IMR-90 (cell line): Measurements from ENCODE around the gene SYT11. TPM values are rescaled to one million over a fixed set of nuclear protein-coding genes. Genes with fewer than 3 reads are reported as not detected.

ENCODE experiments used
- ATAC-seq: fragments of 200-7000 bp; cut with Tn5 transposase; 2 replicates; pipeline ENCODE4 v1.9.1; 2020; ENCODE audit warnings: low read depth, mild to moderate bottlenecking, moderate library complexity
- BruUV-seq: library from RNA; stranded (reverse); fragments of 400-500 nt; replicated peaks from 2 replicates; lab custom pipeline; 2021; lab: Mats Ljungman, UMichigan
- CTCF ChIA-PET: fragments of 300-600 bp; formaldehyde crosslinking; extraction: SDS; loops from one replicate; lab custom pipeline; 2021; ENCODE audit warnings: antibody characterized with exemption; lab: Yijun Ruan, JAX
- POLR2A ChIA-PET: fragments of 300-600 bp; sonication (Branson Sonifier 250); formaldehyde crosslinking; loops from one replicate; lab custom pipeline; 2022; ENCODE audit warnings: antibody characterized with exemption; ENCODE audit not compliant: unreplicated experiment; lab: Charles Lee
- DNase-seq: peaks from one replicate; pipeline ENCODE4 v3.0.0; 2013
- H2AFZ ChIP-seq: replicated peaks from 2 replicates; pipeline ENCODE3; 2013; ENCODE audit warnings: low read length, mild to moderate bottlenecking; ENCODE audit not compliant: poor library complexity
- H2AK5ac ChIP-seq: 2 replicates; pipeline ENCODE4 v1.6.1; 2013; ENCODE audit warnings: low read depth, low read length, inconsistent platforms
- H2AK9ac ChIP-seq: replicated peaks from 2 replicates; pipeline ENCODE3; 2013; ENCODE audit warnings: mild to moderate bottlenecking, low read depth, low read length, moderate library complexity; ENCODE audit not compliant: poor library complexity
- H2BK120ac ChIP-seq: 2 replicates; pipeline ENCODE4 v1.6.1; 2013; ENCODE audit warnings: low read depth, low read length, inconsistent platforms
- H2BK15ac ChIP-seq: 3 replicates; pipeline ENCODE4 v1.6.1; 2013; ENCODE audit warnings: low read depth, low read length, inconsistent platforms
- H2BK20ac ChIP-seq: 2 replicates; pipeline ENCODE4 v1.6.1; 2013; ENCODE audit warnings: low read depth, mild to moderate bottlenecking, inconsistent platforms, low read length, moderate library complexity
- H2BK5ac ChIP-seq: 2 replicates; pipeline ENCODE4 v1.6.1; 2013; ENCODE audit warnings: mild to moderate bottlenecking, low read depth, low read length, inconsistent platforms; ENCODE audit not compliant: poor library complexity, severe bottlenecking
- H3K14ac ChIP-seq: replicated peaks from 2 replicates; pipeline ENCODE4 v1.6.1; 2013; ENCODE audit warnings: low read depth, low read length, inconsistent platforms
- H3K18ac ChIP-seq: 2 replicates; pipeline ENCODE4 v1.6.1; 2013; ENCODE audit warnings: low read depth, low read length, control low read depth
- H3K23ac ChIP-seq: 2 replicates; pipeline ENCODE4 v1.6.1; 2013; ENCODE audit warnings: low read depth, low read length, inconsistent platforms
- H3K27ac ChIP-seq: 2 replicates; pipeline ENCODE4 v1.5.1; 2013; ENCODE audit warnings: mild to moderate bottlenecking, control low read depth, low read length; ENCODE audit not compliant: insufficient read depth
- H3K27me3 ChIP-seq: 2 replicates; pipeline ENCODE4 v1.6.1; 2013; ENCODE audit warnings: low read length; ENCODE audit not compliant: control insufficient read depth, insufficient read depth
- H3K36me3 ChIP-seq: 2 replicates; pipeline ENCODE4 v1.6.1; 2013; ENCODE audit warnings: low read length, mixed read lengths; ENCODE audit not compliant: control insufficient read depth, insufficient read depth
- H3K4ac ChIP-seq: 2 replicates; pipeline ENCODE4 v1.6.1; 2013; ENCODE audit warnings: low read depth, low read length, inconsistent platforms
- H3K4me1 ChIP-seq: 2 replicates; pipeline ENCODE4 v1.6.1; 2013; ENCODE audit warnings: low read length, mixed read lengths; ENCODE audit not compliant: control insufficient read depth, insufficient read depth
- H3K4me2 ChIP-seq: 2 replicates; pipeline ENCODE4 v1.6.1; 2013; ENCODE audit warnings: low read depth, mild to moderate bottlenecking, control low read depth, low read length, moderate library complexity
- H3K4me3 ChIP-seq: 2 replicates; pipeline ENCODE4 v1.5.1; 2013; ENCODE audit warnings: low read depth, mild to moderate bottlenecking, control low read depth, low read length, moderate library complexity; ENCODE audit not compliant: insufficient read depth
- H3K56ac ChIP-seq: 2 replicates; pipeline ENCODE4 v1.6.1; 2013; ENCODE audit warnings: low read length, inconsistent platforms; ENCODE audit not compliant: insufficient read depth; ENCODE audit errors: extremely low read depth
- H3K79me1 ChIP-seq, 2 experiments: 2 replicates each; pipeline ENCODE4 v1.6.1; 2013; ENCODE audit warnings: low read length in 2 of 2, inconsistent platforms in 1 of 2, low read depth in 1 of 2
- H3K9ac ChIP-seq: 2 replicates; pipeline ENCODE4 v1.6.1; 2013; ENCODE audit warnings: low read depth, low read length, control low read depth
- H3K9me1 ChIP-seq: 2 replicates; pipeline ENCODE4 v1.6.1; 2013; ENCODE audit warnings: low read length, inconsistent platforms; ENCODE audit not compliant: insufficient read depth
- H3K9me3 ChIP-seq: 2 replicates; pipeline ENCODE4 v1.6.1; 2013; ENCODE audit warnings: low read length; ENCODE audit not compliant: control insufficient read depth, insufficient read depth
- H4K20me1 ChIP-seq: 2 replicates; pipeline ENCODE4 v1.6.1; 2013; ENCODE audit warnings: low read length, inconsistent platforms; ENCODE audit not compliant: insufficient read depth
- H4K5ac ChIP-seq: 2 replicates; pipeline ENCODE4 v1.6.1; 2013; ENCODE audit warnings: mild to moderate bottlenecking, low read depth, low read length, control low read depth
- H4K8ac ChIP-seq, 2 experiments: 2 replicates each; pipeline ENCODE4 v1.6.1; 2013; ENCODE audit warnings: low read depth in 2 of 2, low read length in 2 of 2, control low read depth in 1 of 2, inconsistent platforms in 1 of 2
- H4K91ac ChIP-seq: 2 replicates; pipeline ENCODE4 v1.6.1; 2013; ENCODE audit warnings: low read depth, low read length, inconsistent platforms; ENCODE audit not compliant: insufficient read depth
- BHLHE40 ChIP-seq: fragments of 150-350 bp; IDR thresholded peaks from 2 replicates; pipeline ENCODE4 v1.6.1; 2016; ENCODE audit warnings: mild to moderate bottlenecking, low read depth, low read length
- CEBPB ChIP-seq: IDR thresholded peaks from 2 replicates; pipeline ENCODE4 v1.6.1; 2012; ENCODE audit warnings: low read depth, low read length, improper control_type of control experiment
- ELK1 ChIP-seq: fragments of 150-350 bp; IDR thresholded peaks from 2 replicates; pipeline ENCODE4 v1.6.1; 2016; ENCODE audit warnings: low read depth, mild to moderate bottlenecking, low read length, moderate library complexity, borderline replicate concordance
- FOS ChIP-seq: fragments of 150-350 bp; IDR thresholded peaks from 2 replicates; pipeline ENCODE4 v1.6.1; 2016; ENCODE audit warnings: low read depth, low read length
- MAFK ChIP-seq: IDR thresholded peaks from 2 replicates; pipeline ENCODE4 v1.6.1; 2012; ENCODE audit warnings: low read depth, low read length, improper control_type of control experiment
- MAZ ChIP-seq: IDR thresholded peaks from 2 replicates; pipeline ENCODE4 v1.6.1; 2012; ENCODE audit warnings: low read depth, mild to moderate bottlenecking, low read length, improper control_type of control experiment, moderate library complexity, borderline replicate concordance
- NFE2L2 ChIP-seq: fragments of 150-350 bp; IDR thresholded peaks from 2 replicates; pipeline ENCODE4 v1.6.1; 2016; ENCODE audit warnings: low read depth, mild to moderate bottlenecking, low read length
- POLR2A ChIP-seq: IDR thresholded peaks from 2 replicates; pipeline ENCODE4 v1.6.1; 2012; ENCODE audit warnings: mild to moderate bottlenecking, low read depth, low read length
- RAD21 ChIP-seq: IDR thresholded peaks from 2 replicates; pipeline ENCODE4 v1.6.1; 2012; ENCODE audit warnings: low read length, improper control_type of control experiment
- RCOR1 ChIP-seq: IDR thresholded peaks from 2 replicates; pipeline ENCODE4 v1.6.1; 2012; ENCODE audit warnings: mild to moderate bottlenecking, low read length, improper control_type of control experiment; ENCODE audit not compliant: insufficient replicate concordance
- RFX5 ChIP-seq: IDR thresholded peaks from 2 replicates; pipeline ENCODE4 v1.8.0; 2012; ENCODE audit warnings: low read depth, mild to moderate bottlenecking, low read length, moderate library complexity
- SMC3 ChIP-seq: fragments of 150-350 bp; IDR thresholded peaks from 2 replicates; pipeline ENCODE4 v1.6.1; 2016; ENCODE audit warnings: low read depth, mild to moderate bottlenecking, antibody characterized with exemption, low read length, moderate library complexity
- WGBS, 2 experiments: methylation state at CpG; one replicate each; pipeline versions ENCODE4 v1.1.5 to v1.1.7; 2013; ENCODE audit warnings: missing lambda C conversion rate in 2 of 2; ENCODE audit not compliant: insufficient read length in 1 of 2; ENCODE audit errors: extremely low coverage in 2 of 2; 5-methylcytosine and 5-hydroxymethylcytosine counted together
- dilution Hi-C: fragments of 300-500 bp; cut with HindIII; formaldehyde crosslinking; loops from one replicate; pipeline ENCODE4 v1.14.3; 2018; ENCODE audit warnings: low sequenced_read_pairs; ENCODE audit not compliant: unreplicated experiment
- in situ Hi-C: fragments of 300-500 bp; cut with MboI; formaldehyde crosslinking; loops from 3 replicates; pipeline ENCODE4 v1.14.3; 2019; ENCODE audit warnings: low sequenced_read_pairs, inconsistent platforms, mixed read lengths
- intact Hi-C: fragments of 100-400 bp; cut with micrococcal nuclease; formaldehyde crosslinking; loops from 2 replicates; pipeline ENCODE4 v1.10.0; 2022
- polyA plus RNA-seq, 3 experiments: library from polyadenylated mRNA; depleted of rRNA; stranded (reverse); fragments of >200 nt; gene quantifications; 2 replicates each; pipeline ENCODE4 v1.2.3, GENCODE V29; 2012; ENCODE audit warnings: low replicate concordance in 1 of 3
- total RNA-seq: library from RNA; depleted of rRNA; stranded (reverse); fragments of >200 nt; gene quantifications from 2 replicates; pipeline ENCODE4 v1.2.3, GENCODE V29; 2012
- TF ChIP-seq, protein P1 (sequence below): fragments of 150-350 bp; IDR thresholded peaks from 2 replicates; pipeline ENCODE4 v1.6.1; 2017; ENCODE audit warnings: mild to moderate bottlenecking, antibody characterized with exemption, low read length, low read depth
- TF ChIP-seq, protein P2 (sequence below): conservative IDR thresholded peaks from 2 replicates; pipeline ENCODE4 v1.5.1; 2012; ENCODE audit warnings: mild to moderate bottlenecking, low read depth, low read length, improper control_type of control experiment

The SYT11 gene
- total and polyA plus RNA-seq, 2 of the 4 experiments (the other 2 are of a cell fraction): 22.9 to 43.7 TPM

- Histone ChIP-seq H4K8ac (no peak overlapping the region), H4K20me1 (peaks cover 3% of the 10 kb centered on the region), H2BK120ac (no peak overlapping the region), H2AK5ac (0 out of 2 replicates have a peak overlapping the region, but pooled peaks have one; percentile 28), H2BK5ac (no peak overlapping the region), H3K36me3 (peaks cover 12% of the 10 kb centered on the region), H3K9me1 (peaks cover 11% of the 10 kb centered on the region; the same call in 1 of the 2 replicates), H3K14ac (no peak overlapping the region), H3K56ac (no peak overlapping the region), H3K9ac (no peak overlapping the region), H4K91ac (no peak overlapping the region), H3K4me1 (peaks cover 3% of the 10 kb centered on the region; the same call in 1 of the 2 replicates), H3K9me3 (no peaks in the 10 kb centered on the region), H2AK9ac (peak overlapping the region; percentile 50), H2AFZ (no peak overlapping the region), H3K23ac (no peak overlapping the region), H2BK20ac (no peak overlapping the region), H3K27ac (no peak overlapping the region), H3K79me1 (peaks cover 20 to 57% of the 10 kb centered on the region in 2 experiments), H3K4me2 (no peak overlapping the region), H2BK15ac (no peak overlapping the region), H3K4ac (no peak overlapping the region), H4K5ac (no peak overlapping the region), H3K27me3 (no peaks in the 10 kb centered on the region), H3K18ac (no peak overlapping the region), H3K4me3 (no peak overlapping the region)
- no peak for DNase-seq
- in situ Hi-C loops: no loop called here
- no TSS peak for BruUV-seq
- intact Hi-C loops: no loop called here
- no peak for TF ChIP-seq RCOR1
- no peak for TF ChIP-seq RAD21
- TF ChIP-seq POLR2A: no peak
- no peak for TF ChIP-seq FOS
- no peak for TF ChIP-seq SMC3
- no peak for TF ChIP-seq BHLHE40
- TF ChIP-seq MAFK: no peak
- no peak for TF ChIP-seq CEBPB
- TF ChIP-seq, protein P1, sequence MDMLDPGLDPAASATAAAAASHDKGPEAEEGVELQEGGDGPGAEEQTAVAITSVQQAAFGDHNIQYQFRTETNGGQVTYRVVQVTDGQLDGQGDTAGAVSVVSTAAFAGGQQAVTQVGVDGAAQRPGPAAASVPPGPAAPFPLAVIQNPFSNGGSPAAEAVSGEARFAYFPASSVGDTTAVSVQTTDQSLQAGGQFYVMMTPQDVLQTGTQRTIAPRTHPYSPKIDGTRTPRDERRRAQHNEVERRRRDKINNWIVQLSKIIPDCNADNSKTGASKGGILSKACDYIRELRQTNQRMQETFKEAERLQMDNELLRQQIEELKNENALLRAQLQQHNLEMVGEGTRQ: no peak
- no peak for TF ChIP-seq ELK1
- no peak for TF ChIP-seq RFX5
- TF ChIP-seq MAZ: no peak
- no peak for TF ChIP-seq NFE2L2
- TF ChIP-seq, protein P2, sequence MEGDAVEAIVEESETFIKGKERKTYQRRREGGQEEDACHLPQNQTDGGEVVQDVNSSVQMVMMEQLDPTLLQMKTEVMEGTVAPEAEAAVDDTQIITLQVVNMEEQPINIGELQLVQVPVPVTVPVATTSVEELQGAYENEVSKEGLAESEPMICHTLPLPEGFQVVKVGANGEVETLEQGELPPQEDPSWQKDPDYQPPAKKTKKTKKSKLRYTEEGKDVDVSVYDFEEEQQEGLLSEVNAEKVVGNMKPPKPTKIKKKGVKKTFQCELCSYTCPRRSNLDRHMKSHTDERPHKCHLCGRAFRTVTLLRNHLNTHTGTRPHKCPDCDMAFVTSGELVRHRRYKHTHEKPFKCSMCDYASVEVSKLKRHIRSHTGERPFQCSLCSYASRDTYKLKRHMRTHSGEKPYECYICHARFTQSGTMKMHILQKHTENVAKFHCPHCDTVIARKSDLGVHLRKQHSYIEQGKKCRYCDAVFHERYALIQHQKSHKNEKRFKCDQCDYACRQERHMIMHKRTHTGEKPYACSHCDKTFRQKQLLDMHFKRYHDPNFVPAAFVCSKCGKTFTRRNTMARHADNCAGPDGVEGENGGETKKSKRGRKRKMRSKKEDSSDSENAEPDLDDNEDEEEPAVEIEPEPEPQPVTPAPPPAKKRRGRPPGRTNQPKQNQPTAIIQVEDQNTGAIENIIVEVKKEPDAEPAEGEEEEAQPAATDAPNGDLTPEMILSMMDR: no peak
- POLR2A ChIA-PET: no interaction called here
- CTCF ChIA-PET: no interaction called here
- 95% methylated on average over 5 of the region's 6 CpGs; no CpG with 5 or more reads in 1 of the 2 experiments for WGBS, 2 experiments
- dilution Hi-C loops: no loop called here
- no peak for ATAC-seq
Measured at GRCh38 chr1:155835548-155835947, 23.8 kb upstream of the SYT11 start.
